Activated naive CD8-positive, alpha-beta T cell (primary cell): Measurements from ENCODE around the gene ACTR3.

ENCODE experiments used
- H3K27ac Mint-ChIP-seq: one replicate; pipeline ENCODE4 v1.8.0; 2021; ENCODE audit warnings: mixed read lengths
- H3K27me3 Mint-ChIP-seq: one replicate; pipeline ENCODE4 v1.8.0; 2021; ENCODE audit warnings: mixed read lengths
- H3K36me3 Mint-ChIP-seq: one replicate; pipeline ENCODE4 v1.8.0; 2021; ENCODE audit warnings: mixed read lengths
- H3K4me1 Mint-ChIP-seq: one replicate; pipeline ENCODE4 v1.8.0; 2021; ENCODE audit warnings: low read depth, mixed read lengths
- H3K4me3 Mint-ChIP-seq: one replicate; pipeline ENCODE4 v1.8.0; 2021; ENCODE audit warnings: mild to moderate bottlenecking, mixed read lengths
- H3K9me3 Mint-ChIP-seq: one replicate; pipeline ENCODE4 v1.8.0; 2021; ENCODE audit warnings: low read depth, mixed read lengths

The ACTR3 gene

GRCh38 chr2:114008720-114009119 lies 118.8 kb downstream of the ACTR3 start:
- peaks cover 3% of the 10 kb centered on the region for H3K27me3 Mint-ChIP-seq
- H3K4me3 Mint-ChIP-seq, result no peak overlapping the region
- H3K27ac Mint-ChIP-seq, result no peak overlapping the region
- H3K4me1 Mint-ChIP-seq, result no peaks in the 10 kb centered on the region
- peaks cover 6% of the 10 kb centered on the region for H3K36me3 Mint-ChIP-seq
- peaks cover 4% of the 10 kb centered on the region for H3K9me3 Mint-ChIP-seq

GRCh38 chr2:114009205-114009944 lies 119.5 kb downstream of the ACTR3 start:
- no peak overlapping the region for H3K27ac Mint-ChIP-seq
- no peaks in the 10 kb centered on the region for H3K4me1 Mint-ChIP-seq
- H3K4me3 Mint-ChIP-seq, result no peak overlapping the region
- peaks cover 3% of the 10 kb centered on the region for H3K36me3 Mint-ChIP-seq
- H3K9me3 Mint-ChIP-seq, result peaks cover under 1% of the 10 kb centered on the region
- H3K27me3 Mint-ChIP-seq, result peaks cover 1% of the 10 kb centered on the region

GRCh38 chr2:114010001-114010400 lies 120.1 kb downstream of the ACTR3 start:
- Mint-ChIP-seq H3K4me1 (no peaks in the 10 kb centered on the region), H3K27me3 (no peaks in the 10 kb centered on the region), H3K27ac (no peak overlapping the region)

GRCh38 chr2:114011713-114012112 lies 121.8 kb downstream of the ACTR3 start:
- no peak overlapping the region for H3K27ac Mint-ChIP-seq
- peaks cover 3% of the 10 kb centered on the region for H3K36me3 Mint-ChIP-seq
- H3K9me3 Mint-ChIP-seq, result peaks cover 4% of the 10 kb centered on the region
- H3K4me3 Mint-ChIP-seq, result no peak overlapping the region
- H3K27me3 Mint-ChIP-seq, result peaks cover 3% of the 10 kb centered on the region
- H3K4me1 Mint-ChIP-seq, result no peaks in the 10 kb centered on the region

More at GRCh38 chr2:114010001-114010400, 120.1 kb downstream of the ACTR3 start:
- H3K4me3 Mint-ChIP-seq, result no peak overlapping the region
- H3K36me3 Mint-ChIP-seq, result peaks cover 3% of the 10 kb centered on the region
- H3K9me3 Mint-ChIP-seq, result no peaks in the 10 kb centered on the region
